Activated CD8-positive, alpha-beta memory T cell treated with anti-CD3 and anti-CD28 coated beads, Interleukin-2, amount 10 ng/mL, durations not matched to agents 7 days and 5 days (primary cell): Measurements from ENCODE around the gene XXYLT1. TPM values are rescaled to one million over a fixed set of nuclear protein-coding genes. Genes with fewer than 3 reads are reported as not detected.
"Not testable (repeated sequence)": the region's sequence is repeated elsewhere in the genome, so short reads cannot be mapped to it uniquely, and the experiment has no call there.

ENCODE experiments used
- ATAC-seq: fragments of 150-1000 bp; cut with Tn5 transposase; one replicate; pipeline ENCODE4 v1.10.0; 2021; ENCODE audit warnings: moderate library complexity
- CTCF ChIA-PET: fragments of 350-600 bp; sonication (Branson Sonifier 250); formaldehyde crosslinking; loops from one replicate; lab custom pipeline; 2021; ENCODE audit warnings: antibody characterized with exemption; lab: Charles Lee
- DNase-seq: peaks from one replicate; pipeline ENCODE4 v3.0.0-alpha.2; 2020
- H3K27ac Mint-ChIP-seq: one replicate; pipeline ENCODE4 v1.8.0; 2021; ENCODE audit warnings: mild to moderate bottlenecking, mixed read lengths
- H3K27me3 Mint-ChIP-seq: one replicate; pipeline ENCODE4 v1.8.0; 2021; ENCODE audit warnings: mixed read lengths
- H3K36me3 Mint-ChIP-seq: one replicate; pipeline ENCODE4 v1.8.0; 2021; ENCODE audit warnings: mild to moderate bottlenecking, mixed read lengths
- H3K4me1 Mint-ChIP-seq: one replicate; pipeline ENCODE4 v1.8.0; 2021; ENCODE audit warnings: mixed read lengths
- H3K4me3 Mint-ChIP-seq: one replicate; pipeline ENCODE4 v1.8.0; 2021; ENCODE audit warnings: mild to moderate bottlenecking, moderate library complexity, mixed read lengths
- H3K9me3 Mint-ChIP-seq: one replicate; pipeline ENCODE4 v1.8.0; 2022; ENCODE audit warnings: low read depth, mixed read lengths
- total RNA-seq, 2 experiments: library from RNA; stranded (reverse); gene quantifications; one replicate each; pipeline ENCODE4 v1.2.3, GENCODE V29; 2021

XXYLT1 gene
- total RNA-seq, 2 experiments from 2014 or later = 7.2 to 9.2 TPM

- Mint-ChIP-seq H3K4me1 (peaks cover 5% of the 10 kb centered on the region), H3K27ac (no peak overlapping the region), H3K36me3 (no peaks in the 10 kb centered on the region), H3K9me3 (no peaks in the 10 kb centered on the region), H3K4me3 (no peak overlapping the region), H3K27me3 (no peaks in the 10 kb centered on the region)
- DNase-seq = no peak
- no peak for ATAC-seq
- CTCF ChIA-PET = no interaction called here
These were observed 174.9 kb downstream of the XXYLT1 start for GRCh38 chr3:195096053-195096452.

- no peak for DNase-seq
- Mint-ChIP-seq H3K36me3 (no peaks in the 10 kb centered on the region), H3K9me3 (no peaks in the 10 kb centered on the region), H3K4me3 (no peak overlapping the region), H3K4me1 (peaks cover 2% of the 10 kb centered on the region), H3K27me3 (peaks cover 1% of the 10 kb centered on the region), H3K27ac (no peak overlapping the region)
- ATAC-seq = no peak
- CTCF ChIA-PET = no interaction called here
These were observed 175.3 kb downstream of the XXYLT1 start for GRCh38 chr3:195095704-195096036.

DNA sequence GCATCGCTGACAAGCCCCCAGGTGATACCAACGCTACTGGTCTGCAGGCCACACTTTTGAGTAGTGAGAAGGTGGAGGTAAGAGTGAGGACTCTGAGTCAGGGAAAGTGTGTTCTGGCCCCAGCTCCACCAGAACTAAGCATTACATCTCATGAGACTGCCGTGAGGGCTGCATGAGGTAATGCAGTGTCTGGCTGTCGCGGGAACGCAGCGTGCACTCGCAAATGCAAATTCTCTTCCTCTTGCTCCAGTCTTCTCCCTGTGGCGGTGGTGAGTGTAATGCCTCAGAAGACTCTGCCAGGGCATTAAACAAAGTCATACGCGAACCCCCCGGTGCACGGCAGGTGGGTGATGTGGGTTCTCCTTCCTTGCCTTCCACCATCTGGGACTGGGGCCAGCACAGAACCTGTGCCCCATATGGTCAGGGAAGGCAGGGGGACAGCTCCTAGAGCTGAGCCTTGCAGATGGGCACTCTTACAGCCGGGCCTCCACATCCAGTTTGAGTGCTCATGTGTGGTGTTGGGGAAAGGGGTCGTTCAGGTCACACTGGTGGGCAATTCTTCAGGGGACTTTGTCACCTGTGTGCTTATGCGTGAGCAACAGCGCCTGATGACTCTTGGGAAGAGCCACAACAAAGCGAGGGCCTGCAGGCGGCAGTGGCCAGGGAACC is 175.8 kb downstream of the XXYLT1 start:
- DNase-seq (no peak), ATAC-seq (no peak)
- H3K4me1 Mint-ChIP-seq = peaks cover 2% of the 10 kb centered on the region
- no peak overlapping the region for H3K27ac Mint-ChIP-seq
- CTCF ChIA-PET = no interaction called here
- H3K9me3 Mint-ChIP-seq = no peaks in the 10 kb centered on the region
- H3K4me3 Mint-ChIP-seq = no peak overlapping the region
- H3K27me3 Mint-ChIP-seq = peaks cover 2% of the 10 kb centered on the region
- H3K36me3 Mint-ChIP-seq = no peaks in the 10 kb centered on the region

- ATAC-seq (no peak), DNase-seq (no peak)
- Mint-ChIP-seq H3K4me3 (no peak overlapping the region), H3K4me1 (peaks cover 2% of the 10 kb centered on the region), H3K9me3 (no peaks in the 10 kb centered on the region), H3K27me3 (peaks cover 2% of the 10 kb centered on the region), H3K27ac (no peak overlapping the region), H3K36me3 (no peaks in the 10 kb centered on the region)
- CTCF ChIA-PET = no interaction called here
These were observed 176.6 kb downstream of the XXYLT1 start for GRCh38 chr3:195094191-195094921.

GRCh38 chr3:195093731-195094130 is 177.2 kb downstream of the XXYLT1 start:
- Mint-ChIP-seq H3K4me3 (no peak overlapping the region), H3K4me1 (peaks cover 2% of the 10 kb centered on the region), H3K36me3 (no peaks in the 10 kb centered on the region), H3K27ac (no peak overlapping the region), H3K27me3 (peaks cover 2% of the 10 kb centered on the region), H3K9me3 (no peaks in the 10 kb centered on the region)
- CTCF ChIA-PET = no interaction called here
- DNase-seq (no peak), ATAC-seq (no peak)

GRCh38 chr3:195087840-195088601 is 182.9 kb downstream of the XXYLT1 start:
- H3K36me3 Mint-ChIP-seq, H3K9me3 Mint-ChIP-seq, DNase-seq, H3K4me3 Mint-ChIP-seq, H3K4me1 Mint-ChIP-seq, H3K27ac Mint-ChIP-seq, H3K27me3 Mint-ChIP-seq, ATAC-seq, CTCF ChIA-PET: not testable (repeated sequence)

GRCh38 chr3:195087328-195087727 is 183.6 kb downstream of the XXYLT1 start:
- DNase-seq (no peak), ATAC-seq (no peak)
- peaks cover 4% of the 10 kb centered on the region for H3K4me1 Mint-ChIP-seq
- no peaks in the 10 kb centered on the region for H3K36me3 Mint-ChIP-seq
- no peak overlapping the region for H3K27ac Mint-ChIP-seq
- no peaks in the 10 kb centered on the region for H3K9me3 Mint-ChIP-seq
- no peak overlapping the region for H3K4me3 Mint-ChIP-seq
- CTCF ChIA-PET = no interaction called here
- H3K27me3 Mint-ChIP-seq = peaks cover 2% of the 10 kb centered on the region

- H3K36me3 Mint-ChIP-seq = no peaks in the 10 kb centered on the region
- no peak overlapping the region for H3K27ac Mint-ChIP-seq
- H3K9me3 Mint-ChIP-seq = no peaks in the 10 kb centered on the region
- CTCF ChIA-PET = no interaction called here
- H3K4me1 Mint-ChIP-seq = peaks cover 4% of the 10 kb centered on the region
- ATAC-seq (no peak), DNase-seq (no peak)
- H3K27me3 Mint-ChIP-seq = peaks cover 2% of the 10 kb centered on the region
- no peak overlapping the region for H3K4me3 Mint-ChIP-seq
These were observed 184.1 kb downstream of the XXYLT1 start for GRCh38 chr3:195086885-195087284.

- no peak for DNase-seq
- CTCF ChIA-PET = no interaction called here
- Mint-ChIP-seq H3K4me1 (peaks cover 4% of the 10 kb centered on the region), H3K27me3 (peaks cover 2% of the 10 kb centered on the region), H3K27ac (no peak overlapping the region), H3K9me3 (no peaks in the 10 kb centered on the region), H3K36me3 (no peaks in the 10 kb centered on the region), H3K4me3 (no peak overlapping the region)
- ATAC-seq = no peak
These were observed 184.6 kb downstream of the XXYLT1 start for GRCh38 chr3:195086341-195086740.

DNA sequence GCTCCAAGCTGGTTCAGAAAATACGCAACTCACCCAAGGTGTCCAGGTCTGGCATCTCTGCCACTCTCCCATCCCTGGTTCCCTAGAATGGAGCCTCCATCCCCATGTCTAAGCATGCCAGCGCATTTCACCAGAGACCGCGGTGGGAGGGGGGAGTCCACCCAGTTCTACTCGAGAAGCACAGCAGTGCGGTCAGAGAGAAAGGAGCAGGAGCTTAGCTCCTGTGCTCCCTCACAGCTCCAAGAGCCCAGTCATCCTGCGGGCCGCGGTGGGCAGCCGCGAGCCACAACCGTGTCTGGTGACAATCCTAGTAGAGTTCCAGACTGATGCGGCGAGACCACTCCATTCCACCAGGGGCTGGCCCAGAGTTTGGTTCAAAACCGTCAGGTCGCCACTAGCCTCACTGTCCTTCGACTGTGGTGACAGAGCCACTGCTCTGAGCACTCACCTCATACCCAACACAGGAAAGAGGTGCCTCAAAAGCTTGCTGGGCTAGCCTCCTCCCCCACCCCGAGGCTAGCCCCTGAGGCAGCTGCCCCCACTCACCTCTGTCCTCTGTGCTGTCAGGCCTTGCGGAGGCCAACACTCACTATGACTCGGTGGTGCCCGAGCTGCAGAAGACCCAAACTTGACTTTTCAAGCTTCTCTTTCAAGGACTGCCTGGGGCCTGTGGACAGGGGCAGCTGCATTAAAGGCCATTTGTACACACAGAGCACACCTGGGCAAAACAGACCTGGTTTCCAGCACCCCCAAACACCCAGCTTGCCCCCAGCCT is 185.4 kb downstream of the XXYLT1 start:
- no peaks in the 10 kb centered on the region for H3K9me3 Mint-ChIP-seq
- DNase-seq (no peak), ATAC-seq (no peak)
- H3K4me1 Mint-ChIP-seq = peaks cover 4% of the 10 kb centered on the region
- no peak overlapping the region for H3K27ac Mint-ChIP-seq
- no peaks in the 10 kb centered on the region for H3K27me3 Mint-ChIP-seq
- H3K4me3 Mint-ChIP-seq = no peak overlapping the region
- CTCF ChIA-PET = no interaction called here
- H3K36me3 Mint-ChIP-seq = no peaks in the 10 kb centered on the region

GRCh38 chr3:195084746-195085145 is 186.2 kb downstream of the XXYLT1 start:
- H3K4me3 Mint-ChIP-seq = no peak overlapping the region

GRCh38 chr3:195083659-195084058 is 187.3 kb downstream of the XXYLT1 start:
- DNase-seq (no peak), ATAC-seq (no peak)
- Mint-ChIP-seq H3K36me3 (no peaks in the 10 kb centered on the region), H3K9me3 (no peaks in the 10 kb centered on the region), H3K27ac (no peak overlapping the region), H3K4me1 (peaks cover 6% of the 10 kb centered on the region), H3K4me3 (no peak overlapping the region), H3K27me3 (no peaks in the 10 kb centered on the region)
- CTCF ChIA-PET = no interaction called here

More at GRCh38 chr3:195084746-195085145, 186.2 kb downstream of the XXYLT1 start:
- DNase-seq (no peak), ATAC-seq (no peak)
- CTCF ChIA-PET = no interaction called here
- Mint-ChIP-seq H3K27me3 (no peaks in the 10 kb centered on the region), H3K4me1 (peaks cover 6% of the 10 kb centered on the region), H3K9me3 (no peaks in the 10 kb centered on the region), H3K27ac (no peak overlapping the region), H3K36me3 (no peaks in the 10 kb centered on the region)

DNA sequence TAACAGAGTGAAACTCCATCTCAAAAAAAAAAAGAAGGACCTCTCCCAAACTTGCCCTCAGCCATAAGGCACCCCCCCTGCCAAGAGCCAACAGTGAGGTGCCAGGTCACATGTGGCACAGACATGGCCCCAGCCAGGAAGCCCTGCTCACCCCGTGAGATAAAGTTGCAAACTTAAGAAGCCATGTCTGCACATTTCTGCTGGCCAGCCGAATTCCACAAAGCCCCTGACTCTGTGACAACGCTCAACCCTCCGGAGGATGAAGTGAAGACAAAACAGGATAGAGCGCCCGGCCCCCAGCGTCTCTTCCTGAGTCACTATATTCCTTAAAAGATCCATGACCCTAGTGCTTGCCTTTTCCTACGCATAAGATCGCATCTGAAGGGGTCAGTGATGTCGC is 188.1 kb downstream of the XXYLT1 start:
- ATAC-seq (no peak), DNase-seq (no peak)
- H3K27me3 Mint-ChIP-seq = no peaks in the 10 kb centered on the region
- CTCF ChIA-PET = no interaction called here
- H3K4me1 Mint-ChIP-seq = peaks cover 6% of the 10 kb centered on the region
- no peaks in the 10 kb centered on the region for H3K9me3 Mint-ChIP-seq
- no peak overlapping the region for H3K27ac Mint-ChIP-seq
- H3K4me3 Mint-ChIP-seq = no peak overlapping the region
- no peaks in the 10 kb centered on the region for H3K36me3 Mint-ChIP-seq
